MM.1S (cell line): ENCODE measurements around the gene MACROD1.

ENCODE experiments used
- CTCF ChIP-seq: fragments of 300-600 bp; sonication (generic); IDR thresholded peaks from 2 replicates; pipeline ENCODE4 v1.5.1; 2016; ENCODE audit warnings: antibody characterized with exemption, low read length, mixed read lengths
- EZH2 ChIP-seq: fragments of 300-600 bp; sonication (generic); optimal IDR thresholded peaks from 2 replicates; pipeline ENCODE3; 2017; ENCODE audit warnings: low read depth, mild to moderate bottlenecking, antibody characterized with exemption, low read length, mixed read lengths
- EZH2phosphoT487 ChIP-seq: fragments of 300-600 bp; sonication (generic); IDR thresholded peaks from 2 replicates; pipeline ENCODE4 v1.6.1; 2018; ENCODE audit warnings: antibody characterized with exemption, low read length

- TF ChIP-seq CTCF, result no peak
- TF ChIP-seq EZH2, result no peak
- no peak for TF ChIP-seq EZH2phosphoT487
Observed at GRCh38 chr11:63997801-63998337, 168.0 kb downstream of the MACROD1 start.
